ENCODE results near the gene CDKAL1. TPM values are rescaled to one million over a fixed set of nuclear protein-coding genes. Genes with fewer than 3 reads are reported as not detected.
"Not testable (repeated sequence)": the region's sequence is repeated elsewhere in the genome, so short reads cannot be mapped to it uniquely, and the experiment has no call there.

Gene CDKAL1
- total RNA-seq, 3 donors from 2014 or later = 13.0 to 27.2 (median 18.0) TPM

- no peak for TF ChIP-seq CTCF (IDR thresholded peaks at IDR 0.05)
- no peak for TF ChIP-seq POLR2A (IDR thresholded peaks at IDR 0.05)
- no peak for TF ChIP-seq POLR2AphosphoS5 (IDR thresholded peaks at IDR 0.05)
- Histone ChIP-seq H3K4me1 (peaks cover 0 to 5% of the 10 kb centered on the region in 2 donors), H3K9me3 (peaks cover 0 to 9% of the 10 kb centered on the region in 2 donors), H3K27me3 (no peaks in the 10 kb centered on the region), H3K4me3 (no peak overlapping the region), H3K27ac (peak overlapping the region; percentile 22 to 77), H3K36me3 (no peaks in the 10 kb centered on the region)
- intact Hi-C loops (cut with DNase I; ENCODE audit: low total_unique reads) = no loop called here
- DNase-seq (ENCODE audit: low spot score in 2 of 2) = no peak
Measured at GRCh38 chr6:20826378-20826777, 292.1 kb downstream of the CDKAL1 start.

- no peak for DNase-seq (ENCODE audit: low spot score in 2 of 2)
- Histone ChIP-seq H3K27me3 (no peaks in the 10 kb centered on the region), H3K36me3 (no peaks in the 10 kb centered on the region), H3K9me3 (peaks cover 0 to 9% of the 10 kb centered on the region in 2 donors), H3K4me1 (peaks cover 0 to 5% of the 10 kb centered on the region in 2 donors), H3K27ac (peak overlapping the region; percentile 77 to 89), H3K4me3 (no peak overlapping the region)
- intact Hi-C loops (cut with DNase I; ENCODE audit: low total_unique reads) = no loop called here
- no peak for TF ChIP-seq CTCF (IDR thresholded peaks at IDR 0.05)
- TF ChIP-seq POLR2AphosphoS5 (IDR thresholded peaks at IDR 0.05) = peak in 1 of 3 donors; percentile 26
- TF ChIP-seq POLR2A (IDR thresholded peaks at IDR 0.05) = no peak
Measured at GRCh38 chr6:20827798-20828197, 293.5 kb downstream of the CDKAL1 start.

- Histone ChIP-seq H3K36me3 (no peaks in the 10 kb centered on the region), H3K4me1 (peaks cover 0 to 5% of the 10 kb centered on the region in 2 donors), H3K4me3 (no peak overlapping the region), H3K27me3 (no peaks in the 10 kb centered on the region), H3K9me3 (no peaks in the 10 kb centered on the region), H3K27ac (no peak overlapping the region)
- DNase-seq (ENCODE audit: low spot score in 2 of 2) = no peak
- TF ChIP-seq POLR2A (IDR thresholded peaks at IDR 0.05) (no peak), POLR2AphosphoS5 (IDR thresholded peaks at IDR 0.05) (no peak), CTCF (IDR thresholded peaks at IDR 0.05) (no peak)
- intact Hi-C loops (cut with DNase I; ENCODE audit: low total_unique reads) = no loop called here
Measured at GRCh38 chr6:20830576-20830975, 296.3 kb downstream of the CDKAL1 start.

- H3K4me3 ChIP-seq; H3K27ac ChIP-seq; DNase-seq (ENCODE audit: low spot score in 2 of 2); H3K4me1 ChIP-seq; H3K9me3 ChIP-seq; H3K27me3 ChIP-seq; H3K36me3 ChIP-seq; intact Hi-C loops (cut with DNase I; ENCODE audit: low total_unique reads): not testable (repeated sequence)
Measured at GRCh38 chr6:20831251-20831650, 297.0 kb downstream of the CDKAL1 start.

- TF ChIP-seq POLR2A (IDR thresholded peaks at IDR 0.05) (no peak), POLR2AphosphoS5 (IDR thresholded peaks at IDR 0.05) (peak in 1 of 3 donors; percentile 16), CTCF (IDR thresholded peaks at IDR 0.05) (no peak)
- Histone ChIP-seq H3K27me3 (no peaks in the 10 kb centered on the region), H3K4me3 (no peak overlapping the region), H3K9me3 (no peaks in the 10 kb centered on the region), H3K36me3 (no peaks in the 10 kb centered on the region), H3K4me1 (no peaks in the 10 kb centered on the region), H3K27ac (peak overlapping the region; percentile 46 to 60)
- intact Hi-C loops (cut with DNase I; ENCODE audit: low total_unique reads) = no loop called here
- DNase-seq (ENCODE audit: low spot score in 2 of 2) = peak in 1 of 2 donors; percentile 30
Measured at GRCh38 chr6:20833881-20834515, 299.7 kb downstream of the CDKAL1 start.
